ENCODE data around the gene MAML2. TPM values are rescaled to one million over a fixed set of nuclear protein-coding genes. Genes with fewer than 3 reads are reported as not detected.

MAML2 gene
- polyA plus RNA-seq, 3 donors, result 0.57 to 7.6 (median 1.2) TPM

- intact Hi-C loops (cut with micrococcal nuclease), result no loop called here
- Histone ChIP-seq H3K4me2 (replicated peaks; ENCODE audit: extremely low read depth, low read length, poor library complexity, severe bottlenecking) (peak overlapping the region; percentile 68), H3K27ac (ENCODE audit: low read depth in 1 of 2, low read length in 2 of 2) (peak overlapping the region; percentile 76 to 97), H3K4me1 (ENCODE audit: control insufficient read depth in 1 of 2, insufficient read depth in 2 of 2, low read length in 2 of 2) (peaks cover 51 to 68% of the 10 kb centered on the region in 2 donors), H3K27me3 (ENCODE audit: control insufficient read depth in 2 of 2, insufficient read depth in 2 of 2, low read length in 2 of 2) (no peaks in the 10 kb centered on the region), H3K9me3 (replicated peaks in 1 of 2; ENCODE audit: control insufficient read depth in 1 of 2, insufficient read depth in 1 of 2, low read length in 2 of 2) (no peaks in the 10 kb centered on the region), H3K4me3 (replicated peaks in 1 of 3; ENCODE audit: low read depth in 2 of 3, low read length in 3 of 3) (peak overlapping the region in 1 of 3 experiments; percentile 60), H2AFZ (ENCODE audit: insufficient read depth, low read depth, low read length, poor library complexity, severe bottlenecking) (no peak overlapping the region), H3K79me2 (ENCODE audit: insufficient read depth, low read length) (peaks cover 4% of the 10 kb centered on the region), H3K9ac (ENCODE audit: insufficient read depth, low read length, poor library complexity, severe bottlenecking) (no peak overlapping the region), H4K20me1 (ENCODE audit: insufficient read depth, low read length) (no peaks in the 10 kb centered on the region), H3K36me3 (replicated peaks in 1 of 2; ENCODE audit: control insufficient read depth in 1 of 2, insufficient read depth in 2 of 2, low read length in 2 of 2) (no peaks in the 10 kb centered on the region)
- peaks cover 9 to 10% of the 10 kb centered on the region in 2 donors for H3K36me3 Mint-ChIP-seq
- TF ChIP-seq, protein P1, sequence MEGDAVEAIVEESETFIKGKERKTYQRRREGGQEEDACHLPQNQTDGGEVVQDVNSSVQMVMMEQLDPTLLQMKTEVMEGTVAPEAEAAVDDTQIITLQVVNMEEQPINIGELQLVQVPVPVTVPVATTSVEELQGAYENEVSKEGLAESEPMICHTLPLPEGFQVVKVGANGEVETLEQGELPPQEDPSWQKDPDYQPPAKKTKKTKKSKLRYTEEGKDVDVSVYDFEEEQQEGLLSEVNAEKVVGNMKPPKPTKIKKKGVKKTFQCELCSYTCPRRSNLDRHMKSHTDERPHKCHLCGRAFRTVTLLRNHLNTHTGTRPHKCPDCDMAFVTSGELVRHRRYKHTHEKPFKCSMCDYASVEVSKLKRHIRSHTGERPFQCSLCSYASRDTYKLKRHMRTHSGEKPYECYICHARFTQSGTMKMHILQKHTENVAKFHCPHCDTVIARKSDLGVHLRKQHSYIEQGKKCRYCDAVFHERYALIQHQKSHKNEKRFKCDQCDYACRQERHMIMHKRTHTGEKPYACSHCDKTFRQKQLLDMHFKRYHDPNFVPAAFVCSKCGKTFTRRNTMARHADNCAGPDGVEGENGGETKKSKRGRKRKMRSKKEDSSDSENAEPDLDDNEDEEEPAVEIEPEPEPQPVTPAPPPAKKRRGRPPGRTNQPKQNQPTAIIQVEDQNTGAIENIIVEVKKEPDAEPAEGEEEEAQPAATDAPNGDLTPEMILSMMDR (IDR thresholded peaks at IDR 0.05), result no peak
- H3K27me3 Mint-ChIP-seq (ENCODE audit: low read depth in 3 of 3), result peaks cover 0 to 2% (median 2%) of the 10 kb centered on the region in 3 donors
- H3K4me1 Mint-ChIP-seq, result peaks cover 60% of the 10 kb centered on the region
- H3K4me3 Mint-ChIP-seq, result no peak overlapping the region
- H3K9me3 Mint-ChIP-seq, result peaks cover 0 to 2% (median 0%) of the 10 kb centered on the region in 7 donors
- H3K27ac Mint-ChIP-seq, result peak overlapping the region; percentile 90 to 98 (median 95)
- no peak for DNase-seq
Measured at GRCh38 chr11:96228910-96229309, 114.1 kb downstream of the MAML2 start.

DNA sequence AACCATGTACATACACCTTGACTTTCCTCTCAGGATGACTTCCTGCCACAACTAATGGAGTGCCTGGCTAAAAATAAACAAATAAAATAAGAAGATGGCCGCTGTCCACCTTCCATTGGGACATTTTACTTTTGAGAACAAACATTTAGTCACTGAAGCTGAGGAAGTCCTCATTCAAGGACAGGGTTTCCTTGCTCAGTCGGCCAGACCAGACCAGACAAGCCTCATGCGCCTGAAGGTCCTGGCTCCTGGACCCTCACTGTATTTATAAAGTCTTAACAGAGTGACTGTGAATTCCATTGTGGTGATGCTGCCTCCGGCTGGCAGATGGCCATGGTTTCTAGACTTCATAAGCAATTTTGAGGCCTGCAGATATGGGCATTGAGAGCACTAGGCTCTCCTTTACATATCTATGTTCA lies 114.5 kb downstream of the MAML2 start:
- H3K36me3 Mint-ChIP-seq, result peaks cover 9 to 11% of the 10 kb centered on the region in 2 donors
- H3K4me2 ChIP-seq (replicated peaks; ENCODE audit: extremely low read depth, low read length, poor library complexity, severe bottlenecking), result no peak overlapping the region
- H3K79me2 ChIP-seq (ENCODE audit: insufficient read depth, low read length), result peaks cover 4% of the 10 kb centered on the region
- TF ChIP-seq, protein P1 (IDR thresholded peaks at IDR 0.05), result no peak
- no peaks in the 10 kb centered on the region for H3K27me3 ChIP-seq (ENCODE audit: control insufficient read depth in 2 of 2, insufficient read depth in 2 of 2, low read length in 2 of 2)
- no peak overlapping the region for H3K4me3 Mint-ChIP-seq
- H3K9me3 Mint-ChIP-seq, result peaks cover 0 to 2% (median 0%) of the 10 kb centered on the region in 7 donors
- H2AFZ ChIP-seq (ENCODE audit: insufficient read depth, low read depth, low read length, poor library complexity, severe bottlenecking), result no peak overlapping the region
- no peaks in the 10 kb centered on the region for H4K20me1 ChIP-seq (ENCODE audit: insufficient read depth, low read length)
- no peak overlapping the region for H3K4me3 ChIP-seq (replicated peaks in 1 of 3; ENCODE audit: low read depth in 2 of 3, low read length in 3 of 3)
- intact Hi-C loops (cut with micrococcal nuclease), result no loop called here
- peaks cover 51 to 68% of the 10 kb centered on the region in 2 donors for H3K4me1 ChIP-seq (ENCODE audit: control insufficient read depth in 1 of 2, insufficient read depth in 2 of 2, low read length in 2 of 2)
- no peaks in the 10 kb centered on the region for H3K36me3 ChIP-seq (replicated peaks in 1 of 2; ENCODE audit: control insufficient read depth in 1 of 2, insufficient read depth in 2 of 2, low read length in 2 of 2)
- no peak for DNase-seq
- H3K27me3 Mint-ChIP-seq (ENCODE audit: low read depth in 3 of 3), result peaks cover 0 to 2% (median 2%) of the 10 kb centered on the region in 3 donors
- peak overlapping the region; percentile 81 to 96 (median 94) for H3K27ac Mint-ChIP-seq
- peak overlapping the region in 1 of 2 donors; percentile 97 for H3K27ac ChIP-seq (ENCODE audit: low read depth in 1 of 2, low read length in 2 of 2)
- H3K4me1 Mint-ChIP-seq, result peaks cover 62% of the 10 kb centered on the region
- 89% methylated on average over 2 of the region's 4 CpGs for WGBS (ENCODE audit: insufficient coverage)
- no peaks in the 10 kb centered on the region for H3K9me3 ChIP-seq (replicated peaks in 1 of 2; ENCODE audit: control insufficient read depth in 1 of 2, insufficient read depth in 1 of 2, low read length in 2 of 2)
- H3K9ac ChIP-seq (ENCODE audit: insufficient read depth, low read length, poor library complexity, severe bottlenecking), result no peak overlapping the region
